HG02763 (cell line): ENCODE measurements around the gene DHODH.
"Not testable (repeated sequence)": the region's sequence is repeated elsewhere in the genome, so short reads cannot be mapped to it uniquely, and the experiment has no call there.

Experiments
- ATAC-seq: cut with Tn5 transposase; IDR thresholded peaks from one replicate; pipeline ENCODE4 v1.9.1; 2021; ENCODE audit warnings: mild to moderate bottlenecking, moderate library complexity; ENCODE audit not compliant: unreplicated experiment

DHODH gene

DNA sequence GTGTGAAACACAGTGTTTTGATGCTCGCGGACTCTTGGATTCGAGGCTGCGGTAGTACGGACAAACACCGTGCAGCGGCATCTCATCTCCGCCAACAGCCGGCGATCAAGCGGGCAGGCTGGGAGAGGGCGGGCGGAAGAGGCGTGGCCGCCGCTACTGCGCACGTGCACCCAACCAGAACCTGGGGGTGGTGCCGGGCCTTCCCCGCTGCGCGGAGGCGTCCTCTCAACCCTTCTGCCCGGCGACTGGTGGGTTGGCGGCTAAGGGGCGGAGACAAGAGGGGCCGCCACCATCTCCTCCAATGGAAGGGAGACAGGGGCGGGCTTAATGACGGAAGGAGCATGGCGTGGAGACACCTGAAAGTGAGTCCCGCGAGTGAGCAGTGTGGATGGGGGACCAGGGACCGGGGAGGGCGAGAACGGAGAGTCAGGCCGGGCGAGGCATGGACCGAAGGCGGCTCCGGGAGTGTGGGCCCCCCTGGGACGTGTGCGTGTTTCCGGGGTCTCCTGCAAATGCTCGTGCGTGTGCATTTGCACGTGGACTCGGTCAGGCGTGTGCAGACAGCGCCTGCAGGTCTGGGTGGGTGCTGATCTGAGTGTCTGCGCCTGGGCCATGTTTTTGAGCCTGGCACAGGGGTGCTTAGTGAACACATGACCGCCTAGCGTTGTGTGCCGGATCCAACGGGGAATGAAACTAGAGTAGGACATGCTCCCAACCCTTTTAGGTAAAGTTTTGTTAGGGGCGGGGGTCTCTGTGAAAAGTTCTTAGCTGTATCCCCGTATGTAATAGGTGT is at the start of gene DHODH:
DHODH (plus strand) TSS at position 321 of the 793 bp plus-strand sequence; CDS start at position 342, 21 bp downstream.
- ATAC-seq, result peak; percentile 99

DNA sequence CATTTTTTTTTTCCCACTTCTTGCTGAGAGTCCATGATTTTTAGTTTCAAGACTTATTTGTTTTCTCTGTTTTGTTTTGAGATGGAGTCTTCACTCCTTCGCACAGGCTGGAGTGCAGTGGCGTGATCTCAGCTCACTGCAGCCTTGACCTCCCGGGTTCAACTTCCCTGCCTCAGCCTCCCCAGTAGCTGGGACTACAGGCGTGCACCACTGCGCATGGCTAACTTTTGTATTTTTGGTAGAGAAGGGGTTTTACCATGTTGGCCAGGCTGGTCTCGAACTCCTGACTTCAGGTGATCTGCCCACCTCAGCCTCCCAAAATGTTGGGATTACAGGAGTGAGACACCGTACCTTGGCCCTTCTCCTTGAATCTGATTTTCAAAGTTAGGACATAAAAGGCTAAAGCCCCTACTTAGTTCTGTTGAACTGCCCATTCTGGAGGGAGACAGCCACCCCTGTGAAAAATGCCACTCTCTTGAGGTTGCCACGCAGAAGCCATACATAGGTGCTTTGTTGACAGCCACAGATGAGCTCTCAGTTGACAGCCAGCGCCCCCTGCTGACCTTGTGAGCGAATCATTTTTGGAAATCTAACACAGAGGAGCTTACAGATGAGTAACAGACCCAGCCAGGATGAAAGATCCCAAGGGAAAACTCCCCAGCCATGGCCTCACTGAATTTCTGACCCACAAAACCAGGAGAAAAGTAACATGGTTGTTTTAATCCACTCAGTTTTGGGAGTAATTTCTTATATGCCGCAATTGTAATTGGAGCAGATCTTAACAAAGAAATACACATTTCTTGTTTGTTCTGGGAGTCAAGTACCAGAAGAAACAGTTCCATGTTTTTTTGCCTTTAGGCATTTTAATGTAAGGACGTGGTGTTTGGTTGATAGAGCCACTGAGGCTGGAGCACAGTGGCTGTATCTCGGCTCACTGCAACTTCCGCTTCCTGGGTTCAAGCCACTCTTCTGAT is 47.2 kb upstream of the DHODH start:
- ATAC-seq, result no peak

DNA sequence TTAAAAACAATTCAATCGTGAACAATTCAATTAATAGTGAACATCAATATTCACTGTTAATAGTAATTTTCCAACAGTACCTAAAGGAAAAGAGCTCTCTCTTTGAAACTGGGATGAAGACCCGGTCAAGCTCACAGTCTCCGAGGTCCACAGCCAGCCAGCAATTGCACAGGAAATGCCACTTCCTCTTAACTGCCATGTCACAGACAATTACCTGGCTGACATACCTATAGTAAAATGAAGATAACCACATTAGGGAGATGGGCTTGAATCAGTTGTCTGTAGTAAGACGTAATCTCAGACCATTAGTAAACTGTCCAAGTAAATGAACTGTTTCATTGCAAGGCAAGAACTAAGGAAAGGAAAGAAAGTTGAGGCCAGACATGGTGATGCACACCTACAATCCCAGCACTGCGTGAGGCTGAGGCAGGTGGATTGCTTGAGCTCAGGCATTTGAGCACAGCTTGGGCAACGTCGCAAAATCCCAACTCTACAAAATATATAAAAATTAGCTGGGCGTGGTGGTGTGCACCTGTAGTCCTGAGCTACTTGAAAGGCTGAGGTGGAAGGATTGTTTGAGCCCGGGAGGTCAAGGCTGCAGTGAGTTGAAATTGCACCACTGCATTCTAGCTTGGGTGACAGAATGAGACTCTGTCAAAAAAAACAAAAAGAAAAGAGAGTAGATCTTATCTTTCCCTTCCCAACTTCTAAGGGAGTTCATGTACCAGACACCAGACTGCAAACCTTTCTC is 45.2 kb upstream of the DHODH start:
- no peak for ATAC-seq

DNA sequence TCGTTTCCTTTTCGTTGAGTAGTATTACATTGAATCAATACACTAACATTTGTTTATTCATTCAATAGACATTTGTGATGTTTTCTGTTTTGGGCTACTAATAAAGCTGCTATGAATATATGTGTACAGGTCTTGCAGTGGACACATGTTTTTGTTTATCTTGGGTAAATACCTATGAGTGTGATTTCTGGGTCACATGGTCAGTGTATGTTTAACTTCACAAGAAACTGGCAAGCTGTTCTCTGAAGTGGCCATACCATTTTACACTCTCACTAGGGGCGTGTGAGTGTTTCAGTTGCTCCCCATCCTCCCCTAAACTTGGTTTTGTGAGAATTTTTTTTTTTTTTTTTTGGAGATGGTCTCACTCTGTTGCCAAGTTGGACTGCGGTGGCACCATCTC is 43.3 kb upstream of the DHODH start:
- no peak for ATAC-seq

DNA sequence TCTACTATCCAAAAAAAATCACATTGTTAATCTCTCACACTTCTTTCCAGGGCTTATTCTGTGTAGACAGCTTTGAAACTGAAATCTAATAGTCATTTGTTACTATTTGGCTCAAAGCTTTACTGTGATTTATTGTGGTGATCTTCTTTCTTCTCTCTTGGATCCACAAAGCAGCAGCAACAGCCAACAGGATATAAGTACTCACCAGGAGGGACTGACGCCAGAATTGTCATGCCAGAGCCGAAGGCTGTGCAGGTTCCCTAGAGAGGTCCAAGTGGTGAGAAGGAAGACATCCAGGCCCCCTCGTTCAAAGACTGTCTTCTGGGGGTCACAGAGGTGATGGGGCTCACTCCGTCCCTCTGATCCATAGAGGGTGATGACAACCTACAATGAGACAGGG is 41.6 kb upstream of the DHODH start:
- ATAC-seq, result no peak

DNA sequence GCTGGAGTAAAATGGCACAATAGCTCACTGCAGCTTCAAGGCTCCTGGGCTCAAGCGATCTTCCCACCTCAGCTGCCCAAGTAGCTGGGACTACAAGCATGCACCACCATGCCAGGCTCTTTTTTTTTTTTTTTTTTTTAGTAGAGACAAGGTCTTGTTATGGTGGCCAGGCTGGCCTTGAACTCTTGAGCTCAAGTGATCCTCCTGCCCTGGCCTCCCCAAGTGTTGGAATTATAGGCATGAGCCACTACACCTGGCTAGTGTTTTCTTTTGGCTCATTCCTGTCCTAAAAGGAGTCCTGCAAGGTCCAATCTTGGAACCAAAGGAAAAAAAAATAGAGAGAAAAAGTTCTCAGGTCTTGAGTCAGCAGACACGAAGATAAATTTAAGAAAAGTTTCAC is 39.2 kb upstream of the DHODH start:
- ATAC-seq, result no peak

DNA sequence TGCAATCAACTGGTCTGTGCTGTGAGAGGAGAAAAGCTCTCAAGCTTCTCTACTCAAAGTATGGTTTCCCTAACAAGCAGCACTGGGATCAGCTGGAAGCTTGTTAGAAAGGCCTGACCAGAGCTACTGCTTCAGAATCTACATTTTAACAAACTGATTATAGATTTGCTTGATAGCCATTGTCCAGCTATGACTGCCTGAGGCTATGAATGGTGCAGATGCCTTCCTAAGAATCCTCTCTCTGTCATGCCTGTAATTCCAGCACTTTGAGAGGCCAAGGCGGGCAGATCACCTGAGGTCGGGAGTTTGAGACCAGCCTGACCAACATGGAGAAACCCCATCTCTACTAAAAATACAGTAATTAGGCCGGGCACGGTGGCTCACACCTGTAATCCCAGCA is 37.0 kb upstream of the DHODH start:
- no peak for ATAC-seq

DNA sequence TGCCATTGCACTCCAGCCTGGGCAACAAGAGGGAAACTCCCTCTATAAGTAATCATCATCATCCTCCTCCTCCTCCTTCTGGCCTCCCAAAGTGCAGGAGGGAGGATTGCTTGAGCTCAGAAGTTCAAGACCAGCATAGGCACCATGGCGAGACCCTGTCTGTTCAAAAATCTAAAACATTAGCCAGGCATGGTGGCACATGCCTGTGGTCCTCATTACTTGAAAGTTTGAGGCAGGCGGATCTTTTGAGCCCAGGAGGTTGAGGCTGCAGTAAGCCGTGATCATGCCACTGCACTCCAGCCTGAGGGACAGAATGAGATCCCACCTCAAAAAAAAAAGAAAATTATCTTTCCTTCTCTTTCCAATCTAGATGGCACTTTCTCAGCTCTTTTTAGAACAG is 36.2 kb upstream of the DHODH start:
- no peak for ATAC-seq

DNA sequence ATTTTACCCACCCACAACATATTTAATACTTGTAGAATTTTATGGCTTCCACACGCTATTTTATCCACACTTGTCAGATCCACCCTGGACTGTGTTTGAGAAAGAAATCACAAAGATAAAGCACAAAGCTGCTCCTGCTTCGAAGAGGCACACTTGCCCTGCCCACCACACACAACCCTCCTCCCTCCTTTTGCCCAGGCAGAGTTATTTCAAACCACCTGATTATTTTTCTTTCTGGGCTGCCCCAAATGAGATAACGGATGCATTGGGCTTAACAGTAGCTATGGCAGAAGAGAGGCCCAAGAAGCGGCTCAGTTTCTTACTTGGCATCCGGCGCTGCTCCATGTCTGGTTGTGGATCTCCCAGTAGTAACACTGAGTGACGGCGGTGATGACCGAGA is 35.5 kb upstream of the DHODH start:
- no peak for ATAC-seq

DNA sequence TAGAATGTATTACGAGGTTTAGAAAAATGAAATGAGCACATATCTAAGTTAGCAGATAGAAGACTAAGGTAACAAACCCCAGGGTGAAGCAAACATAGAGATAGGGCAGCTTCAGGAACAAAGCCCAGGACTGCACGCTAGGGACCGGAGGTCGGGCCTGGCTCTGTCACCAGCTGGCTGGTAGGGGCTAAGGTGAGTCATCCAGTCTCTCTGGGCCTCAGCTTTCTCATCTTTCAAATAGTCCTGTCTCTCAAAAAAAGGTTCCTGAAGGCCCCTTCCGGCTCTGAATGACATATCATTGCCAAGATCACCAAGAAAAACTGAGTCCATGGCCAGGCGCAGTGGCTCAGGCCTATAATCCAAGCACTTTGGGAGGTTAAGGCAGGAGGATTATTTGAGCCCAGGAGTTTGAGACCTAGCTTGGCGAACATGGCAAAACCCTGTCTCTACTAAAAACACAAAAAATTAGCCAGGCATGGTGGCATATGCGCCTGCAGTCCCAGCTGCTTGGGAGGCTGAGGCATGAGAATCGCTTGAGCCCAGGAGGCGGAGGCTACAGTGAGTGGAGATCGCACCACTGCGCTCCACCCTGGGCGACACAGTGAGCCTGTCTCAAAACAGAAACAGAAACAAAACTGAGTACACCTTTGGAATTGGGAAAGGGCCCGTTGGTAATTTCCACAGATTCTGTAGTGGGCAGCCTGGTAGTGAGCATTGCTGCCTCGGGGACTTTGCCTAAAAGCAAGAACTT is 34.3 kb upstream of the DHODH start:
- no peak for ATAC-seq

DNA sequence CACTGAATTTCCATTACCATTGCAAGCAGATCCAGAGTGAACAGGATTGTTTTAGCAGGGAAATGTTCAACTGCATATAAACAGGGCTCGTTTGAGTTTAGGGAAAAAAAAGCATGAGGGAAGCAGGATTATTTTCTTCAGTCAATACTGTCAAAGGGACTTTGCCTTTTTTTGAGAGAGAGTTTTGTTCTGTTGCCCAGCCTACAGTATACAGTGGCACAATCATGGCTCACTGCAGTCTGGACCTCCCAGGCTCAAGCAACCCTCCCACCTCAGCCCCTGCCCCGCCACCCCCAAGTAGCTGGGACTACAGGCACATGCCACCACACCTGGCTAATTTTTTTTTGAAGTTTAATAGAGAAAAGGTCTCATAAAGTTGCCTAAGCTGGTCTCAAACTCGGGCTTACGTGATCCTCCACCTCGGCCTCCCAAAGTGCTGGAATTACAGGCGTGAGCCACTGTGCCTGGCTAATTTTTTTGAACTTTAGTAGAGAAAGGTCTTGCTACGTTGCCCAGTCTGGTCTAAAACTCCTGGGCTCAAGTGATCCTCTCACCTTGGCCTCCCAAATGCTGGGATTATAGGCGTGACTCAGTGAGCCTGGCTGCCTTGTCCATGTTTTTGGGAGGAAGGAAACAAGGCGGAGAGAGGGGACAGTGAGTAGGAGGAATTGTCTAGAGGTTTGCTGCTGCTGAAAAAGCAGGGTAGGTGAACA is 23.1 kb upstream of the DHODH start:
- no peak for ATAC-seq

DNA sequence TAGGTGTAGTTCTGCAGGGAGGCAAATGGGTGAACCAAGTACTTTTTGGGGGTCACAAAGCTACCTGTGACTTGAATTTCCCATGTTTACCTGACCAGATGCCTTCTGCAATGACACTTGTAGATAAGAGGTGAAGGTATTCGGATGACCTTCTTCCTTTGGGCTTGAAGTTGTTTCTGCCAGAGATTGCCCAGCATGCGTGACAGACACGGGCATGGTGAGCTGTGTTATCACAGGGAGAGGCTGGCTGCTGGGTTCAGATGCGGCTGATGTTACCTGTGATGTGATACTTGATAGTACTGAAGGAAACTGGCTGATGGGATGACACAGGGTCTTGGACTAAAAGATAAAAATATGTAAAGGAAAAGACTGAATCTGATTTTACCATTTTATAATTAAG is 22.4 kb upstream of the DHODH start:
- ATAC-seq, result no peak

DNA sequence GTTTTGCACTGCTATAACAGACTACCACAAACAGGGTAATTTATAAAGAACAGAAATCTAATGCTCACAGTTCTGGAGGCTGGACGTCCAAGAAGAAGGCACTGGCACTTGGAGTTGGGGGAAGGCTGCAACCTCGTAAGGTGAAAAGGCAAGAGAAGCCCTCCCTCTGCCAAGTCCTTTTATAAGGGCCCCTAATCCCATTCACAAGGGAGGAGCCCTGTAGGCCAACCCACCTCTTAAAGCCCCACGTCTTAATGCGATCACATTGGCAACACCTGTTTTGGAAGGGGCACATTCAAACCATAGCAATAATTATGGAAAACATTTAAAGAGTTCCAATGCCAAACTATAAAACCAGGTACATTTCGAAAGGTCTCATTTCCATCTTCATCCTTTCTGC is 13.5 kb upstream of the DHODH start:
- no peak for ATAC-seq

DNA sequence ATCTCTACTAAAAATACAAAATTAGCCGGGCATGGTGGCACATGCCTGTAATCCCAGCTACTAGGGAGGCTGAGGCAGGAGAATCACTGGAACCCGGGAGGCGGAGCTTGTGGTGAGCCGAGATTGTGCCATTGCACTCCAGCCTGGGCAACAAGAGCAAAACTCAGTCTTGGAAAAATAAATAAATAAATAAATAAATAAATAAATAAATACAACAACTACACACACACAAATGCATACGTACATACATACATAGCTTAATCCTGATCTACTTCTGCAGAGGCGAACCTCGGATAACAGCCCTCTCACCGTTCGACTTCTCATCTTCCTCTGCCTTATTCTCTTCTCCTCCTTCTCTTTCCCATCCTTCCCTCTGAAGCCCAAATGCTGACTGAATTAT is 11.0 kb upstream of the DHODH start:
- not testable (repeated sequence) for ATAC-seq

DNA sequence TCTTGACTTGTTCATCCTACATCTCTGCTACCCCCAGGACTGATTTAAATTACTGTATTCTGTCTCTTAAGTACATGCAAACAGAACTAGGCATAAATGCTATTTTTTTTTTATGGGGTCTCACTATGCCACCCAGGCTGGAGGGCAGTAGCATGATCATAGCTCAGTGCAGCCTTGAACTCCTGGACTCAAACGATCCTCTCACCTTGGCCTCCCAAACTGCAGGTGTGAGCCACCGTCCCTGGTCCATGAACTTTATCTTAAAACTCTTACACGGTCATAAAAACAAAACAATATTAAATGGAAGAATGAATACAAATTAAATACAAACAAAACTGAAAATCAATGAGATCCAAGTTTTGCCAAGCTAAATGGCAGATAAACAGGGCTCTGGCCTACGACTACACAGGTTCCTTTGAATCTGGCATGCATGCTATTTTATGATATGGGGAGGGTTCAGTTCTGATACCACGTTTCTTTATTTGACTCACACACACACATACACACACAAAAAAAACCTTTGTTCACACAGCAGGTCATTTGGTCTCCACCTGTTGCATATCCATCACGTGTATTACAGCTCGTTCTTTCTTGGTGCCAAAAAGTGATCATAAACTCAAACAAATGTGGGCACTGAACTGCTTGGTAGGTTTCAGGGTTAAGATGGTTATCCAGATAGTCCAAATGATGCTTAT is 7.2 kb upstream of the DHODH start:
- no peak for ATAC-seq

DNA sequence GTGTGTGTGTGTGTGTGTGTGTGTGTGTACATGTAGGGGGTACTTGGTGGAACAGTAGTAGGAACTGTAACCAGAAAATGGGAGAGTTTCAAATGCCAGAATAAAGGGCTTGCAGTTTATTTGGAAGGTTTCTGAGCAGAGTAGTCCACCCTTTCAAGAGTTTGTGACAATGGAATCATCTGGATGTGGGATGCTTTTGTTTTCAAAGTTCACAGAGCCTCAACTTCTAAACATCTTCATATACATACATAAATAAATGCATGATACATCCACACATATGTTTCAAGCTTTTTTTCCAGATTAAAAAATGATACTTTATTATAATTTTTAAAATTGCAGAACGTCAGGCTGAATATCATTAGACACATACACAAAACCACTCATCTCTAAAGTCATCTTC is 5.9 kb upstream of the DHODH start:
- no peak for ATAC-seq

DNA sequence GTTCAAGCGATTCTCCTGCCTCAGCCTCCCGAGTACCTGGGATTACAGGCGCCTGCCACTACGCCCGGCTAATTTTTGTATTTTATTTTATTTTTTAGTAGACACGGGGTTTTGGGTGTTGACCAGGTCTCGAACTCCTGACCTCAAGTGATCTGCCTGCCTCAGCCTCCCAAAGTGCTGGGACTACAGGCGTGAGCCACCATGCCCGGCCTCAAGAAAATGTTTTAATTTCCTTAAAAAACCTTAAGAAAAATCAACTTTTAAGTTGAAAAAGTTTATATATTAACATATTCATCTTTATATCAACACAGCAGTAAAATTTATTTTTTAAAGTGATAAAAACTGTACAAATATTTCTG is 500 bp upstream of the DHODH start:
- ATAC-seq, result not testable (repeated sequence)

DNA sequence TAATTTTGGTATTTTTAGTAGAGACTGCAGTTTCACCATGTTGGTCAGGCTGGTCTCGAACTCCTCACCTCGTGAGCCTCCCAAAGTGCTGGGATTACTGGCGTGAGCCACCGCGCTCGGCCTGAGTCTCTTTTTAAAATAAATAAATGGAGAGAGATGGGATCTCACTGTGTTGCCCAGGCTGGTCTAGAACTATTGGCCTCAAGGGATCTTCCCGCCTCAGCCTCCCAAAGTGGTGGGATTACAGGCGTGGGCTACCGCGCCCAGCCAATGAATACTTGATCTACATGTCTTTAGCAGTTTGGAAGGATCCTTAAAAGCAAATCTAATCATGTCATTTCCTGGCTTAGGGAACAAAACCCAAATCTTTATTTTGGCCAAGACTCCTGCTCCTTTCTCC is 1.2 kb downstream of the DHODH start:
- ATAC-seq, result no peak

DNA sequence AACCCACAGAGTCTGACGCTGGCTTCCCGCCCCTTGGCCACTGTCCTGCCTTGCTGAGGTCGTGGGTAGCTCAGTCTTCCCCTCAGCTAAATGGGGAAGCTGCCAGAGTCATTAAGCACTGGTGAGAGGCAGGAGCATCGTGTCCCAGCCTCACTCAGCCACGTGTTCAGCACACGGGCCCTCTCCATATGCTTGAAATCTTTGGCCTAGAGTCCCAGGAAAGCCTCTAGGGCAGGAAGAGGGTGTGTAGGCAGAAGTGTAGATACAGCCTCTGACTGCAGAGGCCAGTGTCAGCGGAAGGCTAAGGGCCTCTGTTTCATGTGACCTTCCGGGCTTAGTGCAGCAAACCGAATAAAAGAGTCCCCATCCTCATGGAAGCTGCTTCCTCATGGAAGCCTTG is 4.1 kb downstream of the DHODH start:
- ATAC-seq, result no peak
